Measurements from ENCODE around the gene CHST13. TPM values are rescaled to one million over a fixed set of nuclear protein-coding genes. Genes with fewer than 3 reads are reported as not detected.

The CHST13 gene
- total and polyA plus RNA-seq, 12 donors: 0.22 to 3.0 (median 0.67) TPM; not detected in 1

- Histone ChIP-seq H3K36me3 (replicated peaks in 1 of 2) (no peaks in the 10 kb centered on the region), H3K27ac (no peak overlapping the region), H3K27me3 (no peaks in the 10 kb centered on the region), H3K4me3 (no peak overlapping the region), H3K9me3 (replicated peaks in 1 of 3) (no peaks in the 10 kb centered on the region), H3K4me1 (replicated peaks in 1 of 2) (no peaks in the 10 kb centered on the region)
- 73 to 80% (median 78%) methylated on average over 19 of the region's 19 CpGs for WGBS, 4 donors
- DNase-seq: peak in 1 of 7 donors; percentile 14
- intact Hi-C loops (cut with DNase I): no loop called here
- TF ChIP-seq POLR2A (IDR thresholded peaks at IDR 0.05) (no peak), CTCF (IDR thresholded peaks at IDR 0.05) (no peak)
Measured at GRCh38 chr3:126553284-126554084, 29.5 kb downstream of the CHST13 start.

GRCh38 chr3:126554560-126555525 lies 30.9 kb downstream of the CHST13 start:
- DNase-seq: peak in 2 of 7 donors; percentile 4 to 27
- 88 to 98% (median 91%) methylated on average over 9 to 19 of the region's 19 CpGs for WGBS, 4 donors
- intact Hi-C loops (cut with DNase I): no loop called here
- no peak for TF ChIP-seq CTCF (IDR thresholded peaks at IDR 0.05)
- TF ChIP-seq POLR2A (IDR thresholded peaks at IDR 0.05): no peak
- H3K4me1 ChIP-seq (replicated peaks in 1 of 2): no peaks in the 10 kb centered on the region
- no peaks in the 10 kb centered on the region for H3K36me3 ChIP-seq (replicated peaks in 1 of 2)
- no peak overlapping the region for H3K4me3 ChIP-seq
- no peaks in the 10 kb centered on the region for H3K9me3 ChIP-seq (replicated peaks in 1 of 3)
- no peak overlapping the region for H3K27ac ChIP-seq
- H3K27me3 ChIP-seq: no peaks in the 10 kb centered on the region

GRCh38 chr3:126555795-126556636 lies 32.1 kb downstream of the CHST13 start:
- Histone ChIP-seq H3K27ac (no peak overlapping the region), H3K27me3 (no peaks in the 10 kb centered on the region), H3K4me3 (no peak overlapping the region), H3K36me3 (replicated peaks in 1 of 2) (no peaks in the 10 kb centered on the region), H3K9me3 (replicated peaks in 1 of 3) (no peaks in the 10 kb centered on the region), H3K4me1 (replicated peaks in 1 of 2) (no peaks in the 10 kb centered on the region)
- 72 to 83% (median 82%) methylated on average over 7 to 10 of the region's 10 CpGs for WGBS, 4 donors
- intact Hi-C loops (cut with DNase I): no loop called here
- no peak for TF ChIP-seq CTCF (IDR thresholded peaks at IDR 0.05)
- TF ChIP-seq POLR2A (IDR thresholded peaks at IDR 0.05): no peak
- peak in 2 of 7 donors; percentile 2 to 31 for DNase-seq

All from adrenal gland (tissue), 12 donors.